ENCODE results near the gene MAGI2. TPM values are rescaled to one million over a fixed set of nuclear protein-coding genes. Genes with fewer than 3 reads are reported as not detected.
A peak's percentile ranks its signal among the peaks of the same experiment; 100 is the strongest.

Gene MAGI2
- total and polyA plus RNA-seq, 2 donors (not counting 3 experiments of a cell fraction or from before 2014, with no cell fraction given): 0.28 to 6.0 TPM

DNA sequence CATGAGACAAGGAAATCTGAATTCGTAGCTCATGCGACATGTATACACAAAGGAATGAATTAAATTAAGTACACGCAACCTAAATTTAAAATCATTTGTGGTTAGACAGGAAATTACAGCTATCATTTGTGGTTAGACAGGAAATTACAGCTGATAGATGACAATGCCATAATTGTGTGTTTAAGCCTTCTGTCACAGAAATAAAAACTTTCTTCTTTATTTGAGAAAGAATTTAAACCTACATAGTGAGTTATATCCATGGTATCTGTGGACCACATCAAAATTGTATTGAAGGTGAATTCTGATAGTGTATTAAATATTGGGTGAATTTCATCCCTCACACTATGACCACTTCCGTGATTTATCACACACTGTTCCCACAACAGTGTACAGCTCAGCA, 362.9 kb downstream of the MAGI2 start:
- no peak overlapping the region for H3K9ac ChIP-seq (replicated peaks; ENCODE audit: extremely low read depth, insufficient read depth, low read length)
- no TSS peak for BruUV-seq (replicated peaks)
- FAIRE-seq (peak; percentile 24), DNase-seq (ENCODE audit: low read depth, low spot score) (peak; percentile 33)
- POLR2A ChIA-PET: interaction anchor here (0.5 kb wide), 1 partner anchor 1204 kb away, joined by 9 read pairs; no protein-coding TSS in a partner anchor
- no peaks in the 10 kb centered on the region for H3K27me3 ChIP-seq (ENCODE audit: control insufficient read depth in 2 of 2, insufficient read depth in 2 of 2, low read length in 2 of 2)
- H4K20me1 ChIP-seq (replicated peaks; ENCODE audit: control insufficient read depth, extremely low read depth, insufficient read depth, low read length): no peaks in the 10 kb centered on the region
- H3K79me2 ChIP-seq (ENCODE audit: control insufficient read depth, insufficient read depth, low read length): no peaks in the 10 kb centered on the region
- TF ChIP-seq FOS (IDR thresholded peaks at IDR 0.05; ENCODE audit: borderline replicate concordance, insufficient read depth, low read length): no peak
- no peak for TF ChIP-seq CTCF (IDR thresholded peaks at IDR 0.05; ENCODE audit: extremely low read depth in 1 of 2, insufficient read depth in 1 of 2, low read depth in 1 of 2, low read length in 2 of 2)
- no peak for TF ChIP-seq JUN (IDR thresholded peaks at IDR 0.05; ENCODE audit: borderline replicate concordance, insufficient read depth, insufficient read length, low read depth)
- no peak for TF ChIP-seq GATA2 (IDR thresholded peaks at IDR 0.05; ENCODE audit: insufficient read depth, insufficient read length, low read depth, low read length)
- no peak for TF ChIP-seq MYC (IDR thresholded peaks at IDR 0.05; ENCODE audit: low read depth, low read length)
- TF ChIP-seq POLR2AphosphoS5 (IDR thresholded peaks at IDR 0.05; ENCODE audit: insufficient read depth, low read depth, low read length): no peak
- H3K36me3 ChIP-seq (ENCODE audit: control insufficient read depth in 2 of 2, extremely low read depth in 1 of 2, insufficient read depth in 2 of 2, low read length in 2 of 2): no peaks in the 10 kb centered on the region
- no peak overlapping the region for H3K4me3 ChIP-seq (replicated peaks in 1 of 3; ENCODE audit: insufficient read depth in 1 of 3, low read depth in 1 of 3, low read length in 3 of 3)
- no peak overlapping the region for H3K27ac ChIP-seq (ENCODE audit: insufficient read depth, low read depth, low read length)
- peak overlapping the region; percentile 28 for H3K4me2 ChIP-seq (ENCODE audit: insufficient read depth, low read length)
- no peaks in the 10 kb centered on the region for H3K9me3 ChIP-seq (replicated peaks; ENCODE audit: control insufficient read depth, insufficient read depth, low read length)
- no peaks in the 10 kb centered on the region for H3K9me1 ChIP-seq (replicated peaks; ENCODE audit: control insufficient read depth, extremely low read depth, insufficient read depth, low read length)
- peaks cover 9% of the 10 kb centered on the region for H3K4me1 ChIP-seq (ENCODE audit: control insufficient read depth, extremely low read depth, insufficient read depth, low read length)
- CTCF ChIA-PET: interaction anchor here (1.1 to 1.3 kb wide), 3 partner anchors 9 to 28 kb away, joined by 3 to 4 read pairs (median 3); no protein-coding TSS in a partner anchor
- intact Hi-C loops (cut with micrococcal nuclease) (loop anchor here (5.0 kb wide), 1 partner anchor 1078 kb away; no protein-coding TSS in a partner anchor), dilution Hi-C loops (cut with MboI; ENCODE audit: extremely low pct_ligation_motif_present, low sequenced_read_pairs) (no loop called here)
- no peak overlapping the region for H2AFZ ChIP-seq (ENCODE audit: low read depth, low read length)
